ENCODE measurements around the gene GPSM3.
"Not testable (repeated sequence)": the region's sequence is repeated elsewhere in the genome, so short reads cannot be mapped to it uniquely, and the experiment has no call there.

GPSM3 gene

GRCh38 chr6:32192608-32193039, at the start of gene GPSM3:
Gene GPSM3 (minus strand): TSS chr6:32192643. CDS start chr6:32192513, 130 bp downstream.
- no peak for DNase-seq (ENCODE audit: low spot score)

GRCh38 chr6:32240686-32241085, 48.2 kb upstream of the GPSM3 start:
- no peak for DNase-seq (ENCODE audit: low spot score)

- DNase-seq (ENCODE audit: low spot score) = no peak
Observed at GRCh38 chr6:32239462-32239861, 47.0 kb upstream of the GPSM3 start.

- DNase-seq (ENCODE audit: low spot score) = peak; percentile 32
Observed at GRCh38 chr6:32234934-32235333, 42.5 kb upstream of the GPSM3 start.

GRCh38 chr6:32226434-32226833, 34.0 kb upstream of the GPSM3 start:
- DNase-seq (ENCODE audit: low spot score) = no peak

GRCh38 chr6:32224696-32225095, 32.3 kb upstream of the GPSM3 start:
- no peak for DNase-seq (ENCODE audit: low spot score)

GRCh38 chr6:32223258-32224235, 31.1 kb upstream of the GPSM3 start, which contains the start of gene NOTCH4:
Gene NOTCH4 (minus strand): TSS chr6:32224067. CDS start chr6:32223928, 139 bp downstream.
- no peak for DNase-seq (ENCODE audit: low spot score)

- no peak for DNase-seq (ENCODE audit: low spot score)
Observed at GRCh38 chr6:32222333-32223230, 30.1 kb upstream of the GPSM3 start.

GRCh38 chr6:32220021-32220420, 27.6 kb upstream of the GPSM3 start:
- no peak for DNase-seq (ENCODE audit: low spot score)

- no peak for DNase-seq (ENCODE audit: low spot score)
Observed at GRCh38 chr6:32218167-32218566, 25.7 kb upstream of the GPSM3 start.

- no peak for DNase-seq (ENCODE audit: low spot score)
Observed at GRCh38 chr6:32216998-32217397, 24.6 kb upstream of the GPSM3 start.

GRCh38 chr6:32216285-32216684, 23.8 kb upstream of the GPSM3 start:
- no peak for DNase-seq (ENCODE audit: low spot score)

GRCh38 chr6:32215617-32216016, 23.2 kb upstream of the GPSM3 start:
- DNase-seq (ENCODE audit: low spot score) = no peak

- no peak for DNase-seq (ENCODE audit: low spot score)
Observed at GRCh38 chr6:32214126-32214525, 21.7 kb upstream of the GPSM3 start.

- no peak for DNase-seq (ENCODE audit: low spot score)
Observed at GRCh38 chr6:32213649-32214048, 21.2 kb upstream of the GPSM3 start.

GRCh38 chr6:32212076-32212760, 19.8 kb upstream of the GPSM3 start:
- DNase-seq (ENCODE audit: low spot score) = no peak

GRCh38 chr6:32211432-32211831, 19.0 kb upstream of the GPSM3 start:
- not testable (repeated sequence) for DNase-seq (ENCODE audit: low spot score)

- DNase-seq (ENCODE audit: low spot score) = no peak
Observed at GRCh38 chr6:32210191-32210601, 17.8 kb upstream of the GPSM3 start.

- DNase-seq (ENCODE audit: low spot score) = no peak
Observed at GRCh38 chr6:32208996-32209395, 16.6 kb upstream of the GPSM3 start.

- DNase-seq (ENCODE audit: low spot score) = no peak
Observed at GRCh38 chr6:32204268-32204715, 11.8 kb upstream of the GPSM3 start.

GRCh38 chr6:32203426-32204267, 11.2 kb upstream of the GPSM3 start:
- no peak for DNase-seq (ENCODE audit: low spot score)

All from iPS-NIHi11 (cell line).